Raji (cell line): ENCODE data around the gene COL16A1.

Experiments used
- POLR2A ChIP-seq: IDR thresholded peaks from 2 replicates; pipeline ENCODE4 v1.6.1; 2011; ENCODE audit warnings: low read depth, low read length, control low read depth; ENCODE audit not compliant: insufficient read depth

Gene COL16A1

GRCh38 chr1:31725134-31725533, 21.3 kb upstream of the COL16A1 start:
- no peak for TF ChIP-seq POLR2A

GRCh38 chr1:31723828-31724359, 20.1 kb upstream of the COL16A1 start:
- no peak for TF ChIP-seq POLR2A

- no peak for TF ChIP-seq POLR2A
These were observed 14.6 kb upstream of the COL16A1 start for GRCh38 chr1:31718327-31718897.

- no peak for TF ChIP-seq POLR2A
These were observed 13.5 kb upstream of the COL16A1 start for GRCh38 chr1:31717341-31717740.

- TF ChIP-seq POLR2A, result no peak
These were observed 12.0 kb upstream of the COL16A1 start for GRCh38 chr1:31715873-31716220.

GRCh38 chr1:31715087-31715872, 11.5 kb upstream of the COL16A1 start:
- TF ChIP-seq POLR2A, result no peak

- TF ChIP-seq POLR2A, result no peak
These were observed 10.7 kb upstream of the COL16A1 start for GRCh38 chr1:31714442-31715086.

GRCh38 chr1:31712630-31713029, 8.8 kb upstream of the COL16A1 start:
- TF ChIP-seq POLR2A, result no peak

GRCh38 chr1:31712068-31712467, 8.3 kb upstream of the COL16A1 start:
- no peak for TF ChIP-seq POLR2A

GRCh38 chr1:31708324-31708723, 4.5 kb upstream of the COL16A1 start:
- no peak for TF ChIP-seq POLR2A

- no peak for TF ChIP-seq POLR2A
These were observed 3.9 kb upstream of the COL16A1 start for GRCh38 chr1:31707711-31708110.

- TF ChIP-seq POLR2A, result no peak
These were observed 2.7 kb upstream of the COL16A1 start for GRCh38 chr1:31706384-31707058.

GRCh38 chr1:31705080-31705866, 1.5 kb upstream of the COL16A1 start:
- TF ChIP-seq POLR2A, result no peak

- no peak for TF ChIP-seq POLR2A
These were observed 658 bp upstream of the COL16A1 start for GRCh38 chr1:31704271-31705079.
